ENCODE measurements around the gene CIITA. TPM values are rescaled to one million over a fixed set of nuclear protein-coding genes. Genes with fewer than 3 reads are reported as not detected.
A peak's percentile ranks its signal among the peaks of the same experiment; 100 is the strongest.

CIITA gene
- total and polyA plus RNA-seq, 9 of the 15 experiments (the other 6 are each of a cell fraction or from before 2014, with no cell fraction given): 0.01 to 0.20 (median 0.11) TPM; not detected in 4

GRCh38 chr16:10972108-10972818, 95.3 kb downstream of the CIITA start (continued):
- peak; percentile 73; the same call in 1 of the 2 replicates for TF ChIP-seq ETS1 (conservative IDR thresholded peaks at IDR 0.05; ENCODE audit: control insufficient read depth, low read depth, low read length)
- TF ChIP-seq E2F4 (CRISPR knock-in tag; IDR thresholded peaks at IDR 0.05; ENCODE audit: low read depth): no peak
- peak; percentile 70 for TF ChIP-seq SMARCB1 (IDR thresholded peaks at IDR 0.05; ENCODE audit: insufficient read length, low read depth)
- TF ChIP-seq ATF6 (CRISPR knock-in tag; IDR thresholded peaks at IDR 0.05): no peak
- peak; percentile 55 for TF ChIP-seq ZNF384 (IDR thresholded peaks at IDR 0.05; ENCODE audit: low read depth, low read length)
- TF ChIP-seq ZNF592 (IDR thresholded peaks at IDR 0.05): peak; percentile 76
- TF ChIP-seq GTF2A2 (tag; IDR thresholded peaks at IDR 0.05): no peak
- 0 out of 2 replicates have a peak, but pooled peaks have one; percentile 17 for TF ChIP-seq ARID3A (IDR thresholded peaks at IDR 0.05; ENCODE audit: borderline replicate concordance, low read depth, low read length)
- peak; percentile 93 for TF ChIP-seq PML (IDR thresholded peaks at IDR 0.05; ENCODE audit: low read length)
- TF ChIP-seq NUFIP1 (IDR thresholded peaks at IDR 0.05; ENCODE audit: partially characterized antibody): peak; percentile 81
- TF ChIP-seq GATAD2B (IDR thresholded peaks at IDR 0.05; ENCODE audit: borderline replicate concordance): peak; percentile 90
- no peak for TF ChIP-seq SRSF7 (optimal IDR thresholded peaks at IDR 0.05; ENCODE audit: low read depth, low read length)
- peak; percentile 48 for TF ChIP-seq ZFP36 (IDR thresholded peaks at IDR 0.05; ENCODE audit: low read depth, low read length, partially characterized antibody)
- peak; percentile 92 to 97; a peak in 3 of 4 replicates for TF ChIP-seq HDAC1 (IDR thresholded peaks at IDR 0.05)
- TF ChIP-seq MAFG (tag; conservative IDR thresholded peaks at IDR 0.05): no peak
- TF ChIP-seq ZBTB8A (IDR thresholded peaks at IDR 0.05; ENCODE audit: partially characterized antibody): no peak
- peak in 1 of 2 experiments; percentile 29; a peak in 1 of 4 replicates for TF ChIP-seq SRF (CRISPR knock-in tag; IDR thresholded peaks at IDR 0.05)
